Head of caudate nucleus (tissue), 42 donors: Measurements from ENCODE around the gene CAPZB.

Experiments
- DNase-seq, 42 donors: peaks; one replicate each; pipeline versions ENCODE4 v3.0.0 to v3.0.0-alpha.2; 2020 to 2021; ENCODE audit warnings: mixed read lengths in 7 of 42
- intact Hi-C: fragments of 100-400 bp; cut with DNase I; formaldehyde crosslinking; loops from one replicate; pipeline ENCODE4 v1.15.0; 2022

Gene CAPZB

DNA sequence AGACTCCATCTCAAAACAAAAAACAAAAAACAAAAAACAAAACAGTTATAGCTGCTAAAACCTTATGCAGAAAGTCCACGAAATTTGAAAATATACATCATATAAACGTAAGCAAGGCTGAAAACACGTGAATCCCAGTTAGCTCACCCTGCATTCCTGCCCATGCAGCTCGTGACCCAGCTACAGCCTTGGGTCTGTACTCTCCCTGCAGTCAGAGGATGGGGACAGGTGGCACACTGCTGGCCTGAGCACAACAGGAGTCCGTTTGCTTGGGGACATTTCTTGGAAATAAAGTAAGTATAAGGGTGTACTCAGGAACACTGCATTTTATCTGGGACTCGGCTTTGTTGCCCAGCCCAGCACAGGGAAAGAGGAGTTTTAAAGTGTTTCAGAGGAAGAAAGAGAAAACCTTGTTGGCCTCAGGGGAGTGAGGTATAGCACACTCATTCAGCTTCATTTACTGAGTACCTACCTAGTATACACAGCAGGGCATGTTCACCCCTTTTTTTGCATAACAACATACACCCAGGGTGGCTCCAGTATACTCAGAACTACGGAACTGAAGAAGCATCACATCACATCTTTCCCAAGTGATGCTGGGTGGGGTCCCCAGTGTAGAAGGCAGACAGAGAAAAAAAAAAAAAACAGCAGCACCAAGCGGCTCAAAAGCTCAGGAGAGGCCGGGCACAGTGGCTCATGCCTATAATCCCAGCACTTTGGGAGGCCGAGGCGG, 44.1 kb downstream of the CAPZB start:
- intact Hi-C loops, result no loop called here
- peak in 8 of 42 donors; percentile 44 to 69 (median 56) for DNase-seq

DNA sequence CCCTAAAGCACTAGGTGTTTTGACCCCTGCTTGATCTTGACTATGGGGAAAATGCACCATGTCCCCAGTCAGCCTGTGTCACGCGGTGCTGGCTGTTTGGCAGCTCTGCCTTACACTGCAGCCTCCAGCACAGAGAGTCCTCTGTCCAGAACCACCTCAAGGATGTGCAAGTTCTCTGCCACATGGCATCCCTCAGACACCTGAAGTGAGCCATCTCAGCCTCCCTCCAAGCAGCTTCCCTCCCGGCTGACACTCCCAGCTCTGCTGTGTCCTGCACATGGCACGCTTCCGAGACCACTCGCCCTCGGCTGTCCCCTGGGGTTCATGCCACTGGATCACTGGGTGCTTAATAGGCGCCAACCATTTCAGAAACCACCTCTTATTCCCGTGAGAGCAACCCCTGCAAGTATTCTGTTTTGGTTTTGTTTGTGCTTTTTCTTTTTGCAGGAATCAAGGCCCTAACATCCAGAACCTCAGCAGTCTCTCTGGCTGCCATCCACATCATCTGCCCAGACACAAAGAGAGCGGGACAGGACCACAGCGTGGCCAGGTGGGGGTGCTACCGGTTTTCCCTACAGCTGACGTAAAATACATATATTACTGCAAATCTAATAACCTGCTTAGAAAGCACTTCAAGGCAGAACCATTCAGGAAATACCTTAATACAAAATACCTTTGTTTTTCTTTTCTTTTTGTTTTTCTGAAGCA, 45.7 kb downstream of the CAPZB start:
- DNase-seq, result peak in 37 of 42 donors; percentile 36 to 81 (median 61)
- intact Hi-C loops, result no loop called here

GRCh38 chr1:19438516-19439195, 46.7 kb downstream of the CAPZB start:
- DNase-seq, result no peak
- intact Hi-C loops, result no loop called here

DNA sequence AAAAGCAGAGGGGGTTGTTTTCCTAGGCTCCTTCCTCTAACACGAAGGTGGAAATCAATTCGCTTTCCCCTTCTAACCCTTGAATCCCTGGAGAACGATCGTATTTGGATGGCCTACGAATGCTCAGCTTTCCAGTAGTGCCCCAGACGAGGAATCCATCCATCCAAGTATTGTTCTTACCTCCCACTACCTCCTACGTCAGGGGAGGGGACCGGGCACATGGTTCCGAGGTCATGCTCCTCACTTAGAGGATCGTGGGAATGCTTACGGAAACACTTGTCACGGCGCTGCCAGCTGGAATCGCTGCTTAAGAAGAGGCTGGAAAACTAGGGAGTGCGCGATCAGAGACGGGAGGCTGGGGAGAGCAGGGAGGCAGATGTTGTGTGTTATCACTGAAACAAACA, 47.4 kb downstream of the CAPZB start:
- DNase-seq, result no peak
- intact Hi-C loops, result no loop called here

GRCh38 chr1:19436716-19437476, 48.4 kb downstream of the CAPZB start:
- intact Hi-C loops, result no loop called here
- DNase-seq, result peak in 31 of 42 donors; percentile 26 to 82 (median 60)

GRCh38 chr1:19435851-19436455, 49.4 kb downstream of the CAPZB start:
- peak in 2 of 42 donors; percentile 24 to 41 for DNase-seq
- intact Hi-C loops, result no loop called here

DNA sequence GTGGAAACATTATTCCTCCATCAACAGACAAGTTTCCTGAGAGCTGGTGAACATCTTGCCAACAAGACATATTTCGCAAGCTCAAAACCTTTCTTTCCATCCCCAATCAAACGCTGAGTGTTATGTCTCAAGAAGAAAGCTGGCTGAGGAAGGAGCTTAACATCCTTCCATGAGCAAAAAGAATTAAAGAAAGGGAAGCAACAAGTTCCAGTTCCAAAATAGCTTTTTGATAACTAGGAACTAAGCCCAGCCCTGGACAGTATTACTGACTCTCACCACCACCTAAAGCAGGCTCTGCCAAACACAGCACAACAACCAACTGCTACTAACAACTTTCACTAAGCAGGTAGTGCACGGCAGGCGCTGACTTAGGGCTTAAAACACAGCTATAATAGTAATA, 50.2 kb downstream of the CAPZB start:
- intact Hi-C loops, result no loop called here
- DNase-seq, result no peak

- intact Hi-C loops, result no loop called here
- DNase-seq, result no peak
These were observed 51.7 kb downstream of the CAPZB start for GRCh38 chr1:19433719-19433998.

- intact Hi-C loops, result no loop called here
- DNase-seq, result no peak
These were observed 52.2 kb downstream of the CAPZB start for GRCh38 chr1:19432943-19433718.

DNA sequence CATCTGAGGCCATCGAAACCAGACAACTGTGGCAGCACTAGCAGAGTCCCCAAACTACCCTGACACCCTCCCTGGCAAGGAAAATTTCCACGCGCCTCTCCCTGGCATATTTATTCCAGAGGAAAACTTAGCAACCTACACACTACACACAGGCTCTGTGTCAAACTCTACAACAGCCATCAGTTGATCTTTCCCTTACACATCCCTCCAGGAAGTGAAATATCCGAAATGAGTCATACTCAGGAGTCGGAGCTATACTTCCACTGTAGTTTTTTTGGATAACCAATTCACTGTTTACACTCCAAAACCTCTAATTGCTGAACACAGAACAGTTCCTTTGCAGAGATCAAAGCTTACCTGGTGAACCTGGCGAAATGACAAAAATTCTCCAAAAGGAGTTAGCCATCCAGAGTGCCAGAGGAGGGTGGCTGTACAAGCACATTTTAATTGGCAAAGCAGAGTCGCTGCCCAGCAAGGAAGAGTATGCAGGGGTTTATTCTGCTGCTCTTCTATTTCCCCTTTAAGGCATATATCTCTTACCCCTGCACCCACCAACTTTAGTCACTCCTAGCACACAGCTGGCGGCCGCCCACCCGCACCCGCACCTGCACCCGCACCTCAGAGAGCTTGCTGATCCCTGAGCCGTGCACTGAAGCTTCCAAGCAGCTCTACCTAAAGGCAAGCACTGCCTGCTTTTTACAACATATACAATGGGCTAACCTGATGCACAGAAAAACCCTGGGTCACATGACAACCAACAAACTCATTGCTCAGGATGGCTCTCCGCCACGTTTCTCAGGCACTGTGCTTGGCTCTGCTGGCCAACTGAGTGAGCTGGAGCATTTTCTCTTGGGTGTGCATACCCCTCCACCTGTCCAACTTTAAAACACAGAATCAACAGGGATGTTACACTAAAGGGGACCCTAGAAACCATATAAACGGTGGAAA, 54.9 kb downstream of the CAPZB start:
- peak in 1 of 42 donors; percentile 40 for DNase-seq
- intact Hi-C loops, result no loop called here

DNA sequence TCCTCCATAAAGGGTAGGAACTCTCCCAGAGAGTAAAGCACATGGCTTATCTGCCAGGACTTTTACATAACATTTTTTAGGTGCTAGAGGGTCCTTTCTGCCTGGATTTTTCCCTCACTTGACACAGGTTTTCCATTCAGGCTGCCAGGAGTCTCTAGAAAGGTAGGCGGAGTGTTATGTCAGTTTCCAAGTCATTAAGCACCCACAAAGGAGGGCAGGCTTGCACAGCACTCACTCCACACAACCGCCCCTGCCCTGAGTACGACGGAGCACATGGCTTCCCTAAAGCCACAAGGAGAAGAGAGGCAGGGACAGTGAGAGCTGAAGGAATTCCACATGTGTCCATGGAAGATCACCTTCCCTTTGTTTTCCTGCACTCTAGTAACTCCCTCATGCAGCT, 55.7 kb downstream of the CAPZB start:
- intact Hi-C loops, result no loop called here
- peak in 24 of 42 donors; percentile 44 to 83 (median 58) for DNase-seq

DNA sequence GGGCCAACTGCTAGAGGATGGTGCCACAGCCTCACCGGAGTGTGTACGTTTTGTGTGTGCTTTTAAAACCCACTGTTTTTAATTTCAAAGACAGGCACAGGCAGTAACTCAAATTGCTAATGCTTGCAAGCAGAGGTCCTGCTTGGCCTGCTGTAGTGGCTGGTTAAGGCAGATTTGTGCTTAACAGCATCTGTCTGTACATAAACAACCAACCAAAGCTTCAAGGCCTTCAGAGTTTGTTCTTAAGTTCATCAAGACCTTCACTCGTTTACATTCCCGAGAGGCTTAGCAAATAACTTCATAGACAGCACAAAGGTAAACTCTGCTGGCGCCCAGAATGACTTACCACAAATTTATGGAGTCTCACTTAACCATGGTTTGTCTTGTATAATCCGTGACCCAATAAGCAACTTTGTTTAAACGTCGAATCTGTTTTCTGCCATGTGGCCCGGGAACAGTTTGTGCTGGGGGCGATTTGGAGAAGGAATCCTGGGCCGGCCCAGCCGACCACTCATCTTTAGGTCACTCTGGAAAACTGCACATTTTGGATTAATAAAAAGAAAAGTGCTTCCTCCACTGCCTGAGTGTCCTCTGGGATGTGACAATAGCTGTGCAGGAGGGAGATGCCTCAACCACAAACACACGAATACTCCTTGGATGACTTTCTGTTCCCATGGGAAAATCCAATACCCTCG, 58.1 kb downstream of the CAPZB start:
- DNase-seq, result no peak
- intact Hi-C loops, result no loop called here

DNA sequence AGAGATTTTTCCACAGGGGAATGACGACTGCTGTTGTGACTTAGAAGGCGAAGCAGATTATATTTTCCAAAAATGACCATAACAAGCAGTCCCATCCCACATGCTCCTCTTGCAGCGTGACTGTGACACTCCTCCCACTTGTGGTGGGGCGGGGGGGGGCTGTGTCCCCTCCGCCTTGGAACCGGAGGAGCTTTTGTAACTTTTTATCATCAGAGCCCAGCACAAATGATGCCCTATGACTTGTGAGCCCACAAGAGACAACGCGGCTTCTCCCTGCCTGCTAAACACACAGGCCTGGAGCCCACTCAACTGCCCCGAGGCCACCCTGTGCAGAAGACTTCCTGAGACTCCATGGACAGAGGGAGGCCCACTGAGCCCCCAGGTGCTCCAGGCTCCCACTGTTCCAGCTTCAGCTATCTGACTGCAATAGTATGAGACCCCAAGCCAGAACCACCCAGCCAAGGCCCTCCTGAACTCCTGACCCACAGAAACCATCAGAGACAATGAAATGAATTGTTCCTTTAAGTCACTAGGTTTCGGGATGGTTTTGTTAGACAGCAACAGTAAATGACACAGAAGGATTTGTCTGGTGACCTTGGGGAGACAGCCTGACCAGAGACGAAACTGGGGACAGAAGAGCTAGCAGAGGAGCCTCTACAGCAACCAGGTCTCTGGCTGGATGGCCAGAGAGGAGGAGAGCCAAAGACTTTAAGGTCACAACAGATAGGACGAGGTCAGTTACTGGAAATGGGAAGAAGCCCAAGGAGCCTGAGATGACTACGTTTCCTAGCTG, 58.8 kb downstream of the CAPZB start:
- intact Hi-C loops, result no loop called here
- no peak for DNase-seq

GRCh38 chr1:19425646-19426239, 59.6 kb downstream of the CAPZB start:
- intact Hi-C loops, result no loop called here

More at GRCh38 chr1:19425646-19426239, 59.6 kb downstream of the CAPZB start:
- no peak for DNase-seq
